ENCODE data around the gene NF1. TPM values are rescaled to one million over a fixed set of nuclear protein-coding genes. Genes with fewer than 3 reads are reported as not detected.

Gene NF1
- total and polyA plus RNA-seq, 2 experiments from 2014 or later: 8.4 to 45.9 TPM

DNA sequence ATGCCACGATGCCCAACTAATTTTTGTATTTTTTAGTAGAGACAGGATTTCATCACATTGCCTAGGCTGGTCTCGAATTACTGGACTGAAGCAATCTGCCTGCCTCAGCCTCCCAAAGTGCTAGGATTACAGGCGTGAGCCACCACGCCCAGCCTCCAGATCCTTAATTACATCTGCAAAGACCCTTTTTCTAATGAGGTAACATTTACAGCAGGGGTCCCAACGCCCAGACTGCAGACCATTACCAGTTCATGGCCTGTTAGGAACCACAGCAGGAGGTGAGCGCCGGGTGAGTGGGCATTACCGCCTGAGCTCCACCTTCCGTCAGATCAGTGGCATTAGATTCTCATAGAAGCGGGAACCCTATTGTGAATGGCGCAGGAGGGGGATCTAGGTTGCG, 292.7 kb downstream of the NF1 start:
- H3K4me1 ChIP-seq (ENCODE audit: insufficient read depth): peaks cover 4% of the 10 kb centered on the region
- TF ChIP-seq, protein P1, sequence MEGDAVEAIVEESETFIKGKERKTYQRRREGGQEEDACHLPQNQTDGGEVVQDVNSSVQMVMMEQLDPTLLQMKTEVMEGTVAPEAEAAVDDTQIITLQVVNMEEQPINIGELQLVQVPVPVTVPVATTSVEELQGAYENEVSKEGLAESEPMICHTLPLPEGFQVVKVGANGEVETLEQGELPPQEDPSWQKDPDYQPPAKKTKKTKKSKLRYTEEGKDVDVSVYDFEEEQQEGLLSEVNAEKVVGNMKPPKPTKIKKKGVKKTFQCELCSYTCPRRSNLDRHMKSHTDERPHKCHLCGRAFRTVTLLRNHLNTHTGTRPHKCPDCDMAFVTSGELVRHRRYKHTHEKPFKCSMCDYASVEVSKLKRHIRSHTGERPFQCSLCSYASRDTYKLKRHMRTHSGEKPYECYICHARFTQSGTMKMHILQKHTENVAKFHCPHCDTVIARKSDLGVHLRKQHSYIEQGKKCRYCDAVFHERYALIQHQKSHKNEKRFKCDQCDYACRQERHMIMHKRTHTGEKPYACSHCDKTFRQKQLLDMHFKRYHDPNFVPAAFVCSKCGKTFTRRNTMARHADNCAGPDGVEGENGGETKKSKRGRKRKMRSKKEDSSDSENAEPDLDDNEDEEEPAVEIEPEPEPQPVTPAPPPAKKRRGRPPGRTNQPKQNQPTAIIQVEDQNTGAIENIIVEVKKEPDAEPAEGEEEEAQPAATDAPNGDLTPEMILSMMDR (IDR thresholded peaks at IDR 0.05; ENCODE audit: poor library complexity): no peak
- TF ChIP-seq EZH2phosphoT487 (IDR thresholded peaks at IDR 0.05; ENCODE audit: low read depth, severe bottlenecking, unreplicated experiment) (no peak), EZH2 (IDR thresholded peaks at IDR 0.05; ENCODE audit: borderline replicate concordance) (no peak)
- H2AFZ ChIP-seq: no peak overlapping the region
- no peak for DNase-seq (ENCODE audit: low spot score)
- H3K79me2 ChIP-seq: no peaks in the 10 kb centered on the region
- H3K27me3 ChIP-seq: peaks cover 31% of the 10 kb centered on the region
- no peak overlapping the region for H3K4me2 ChIP-seq
- H3K27ac ChIP-seq: no peak overlapping the region
- no peaks in the 10 kb centered on the region for H4K20me1 ChIP-seq (ENCODE audit: insufficient read depth, poor library complexity, severe bottlenecking)
- H3K4me3 ChIP-seq: no peak overlapping the region
- H3K9me2 ChIP-seq (replicated peaks; ENCODE audit: insufficient read depth): no peaks in the 10 kb centered on the region
- no peaks in the 10 kb centered on the region for H3K36me3 ChIP-seq (replicated peaks; ENCODE audit: insufficient read depth, low read depth)
- no peaks in the 10 kb centered on the region for H3K9me3 ChIP-seq (ENCODE audit: low read depth)
- WGBS (ENCODE audit: low lambda C conversion rate, missing lambda C conversion rate): 85% methylated on average over 12 of the region's 12 CpGs

- DNase-seq (ENCODE audit: low spot score): no peak
- no peaks in the 10 kb centered on the region for H3K36me3 ChIP-seq (replicated peaks; ENCODE audit: insufficient read depth, low read depth)
- H3K4me3 ChIP-seq: no peak overlapping the region
- peaks cover 40% of the 10 kb centered on the region for H3K27me3 ChIP-seq
- H3K4me2 ChIP-seq: no peak overlapping the region
- TF ChIP-seq EZH2phosphoT487 (IDR thresholded peaks at IDR 0.05; ENCODE audit: low read depth, severe bottlenecking, unreplicated experiment) (no peak), EZH2 (IDR thresholded peaks at IDR 0.05; ENCODE audit: borderline replicate concordance) (no peak)
- TF ChIP-seq, protein P1 (IDR thresholded peaks at IDR 0.05; ENCODE audit: poor library complexity): no peak
- H3K9me2 ChIP-seq (replicated peaks; ENCODE audit: insufficient read depth): no peaks in the 10 kb centered on the region
- no peak overlapping the region for H2AFZ ChIP-seq
- no peaks in the 10 kb centered on the region for H3K9me3 ChIP-seq (ENCODE audit: low read depth)
- 91% methylated on average over 2 of the region's 2 CpGs for WGBS (ENCODE audit: low lambda C conversion rate, missing lambda C conversion rate)
- H3K4me1 ChIP-seq (ENCODE audit: insufficient read depth): peaks cover 4% of the 10 kb centered on the region
- no peaks in the 10 kb centered on the region for H4K20me1 ChIP-seq (ENCODE audit: insufficient read depth, poor library complexity, severe bottlenecking)
- H3K27ac ChIP-seq: no peak overlapping the region
- H3K79me2 ChIP-seq: no peaks in the 10 kb centered on the region
Measured at GRCh38 chr17:31388351-31388750, 293.6 kb downstream of the NF1 start.

GRCh38 chr17:31388770-31389656, 294.2 kb downstream of the NF1 start:
- Histone ChIP-seq H2AFZ (no peak overlapping the region), H3K9me2 (replicated peaks; ENCODE audit: insufficient read depth) (no peaks in the 10 kb centered on the region), H3K27ac (no peak overlapping the region), H3K4me3 (no peak overlapping the region), H3K4me2 (no peak overlapping the region), H3K27me3 (peaks cover 47% of the 10 kb centered on the region), H3K4me1 (ENCODE audit: insufficient read depth) (peaks cover 4% of the 10 kb centered on the region), H3K9me3 (ENCODE audit: low read depth) (no peaks in the 10 kb centered on the region), H3K36me3 (replicated peaks; ENCODE audit: insufficient read depth, low read depth) (no peaks in the 10 kb centered on the region), H3K79me2 (no peaks in the 10 kb centered on the region), H4K20me1 (ENCODE audit: insufficient read depth, poor library complexity, severe bottlenecking) (no peaks in the 10 kb centered on the region)
- 62% methylated on average over 18 of the region's 18 CpGs for WGBS (ENCODE audit: low lambda C conversion rate, missing lambda C conversion rate)
- peak; percentile 30 for DNase-seq (ENCODE audit: low spot score)
- TF ChIP-seq EZH2phosphoT487 (IDR thresholded peaks at IDR 0.05; ENCODE audit: low read depth, severe bottlenecking, unreplicated experiment): no peak
- TF ChIP-seq, protein P1 (IDR thresholded peaks at IDR 0.05; ENCODE audit: poor library complexity): peak; percentile 53
